Upper lobe of left lung (tissue), 4 donors: ENCODE measurements around the gene LRRC37A3.

Experiments
- POLR2A ChIP-seq, 4 donors: fragments of 450-650 bp; IDR thresholded peaks; one replicate each; pipeline ENCODE4 v1.5.1; 2016 to 2017; ENCODE audit warnings: antibody characterized with exemption in 4 of 4, mild to moderate bottlenecking in 2 of 4
- POLR2AphosphoS5 ChIP-seq, 2 donors: sonication (generic); formaldehyde crosslinking; IDR thresholded peaks; one replicate each; pipeline ENCODE4 v1.5.1; 2017; ENCODE audit warnings: antibody characterized with exemption in 2 of 2
- TF ChIP-seq, protein P1 (sequence below), 6 experiments: fragments of 450-650 bp in 4 of 6; fragments of 200-600 bp in 2 of 6; sonication (generic) in 2 of 6; IDR thresholded peaks; one replicate each; pipeline ENCODE4 v1.5.1; 2016 to 2019; ENCODE audit warnings: antibody characterized with exemption in 6 of 6

DNA sequence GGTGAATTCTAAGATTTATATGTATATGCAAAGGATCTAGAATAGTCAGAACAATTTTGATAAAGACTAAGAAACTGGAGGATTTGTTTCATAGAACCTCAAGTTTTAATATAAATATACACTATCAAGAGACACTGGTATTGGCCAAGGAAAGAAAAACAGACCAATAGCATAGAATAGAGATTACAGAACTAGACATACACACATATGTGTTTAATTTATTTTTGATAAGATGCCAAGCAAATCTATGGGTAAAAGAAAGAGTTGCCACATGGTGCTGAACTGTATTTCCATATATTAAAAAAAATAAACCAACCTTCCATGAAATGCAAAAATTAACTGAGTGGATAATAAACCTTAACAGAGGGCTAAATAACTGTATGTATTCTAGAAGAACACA is 27.9 kb upstream of the LRRC37A3 start:
- TF ChIP-seq, protein P1, sequence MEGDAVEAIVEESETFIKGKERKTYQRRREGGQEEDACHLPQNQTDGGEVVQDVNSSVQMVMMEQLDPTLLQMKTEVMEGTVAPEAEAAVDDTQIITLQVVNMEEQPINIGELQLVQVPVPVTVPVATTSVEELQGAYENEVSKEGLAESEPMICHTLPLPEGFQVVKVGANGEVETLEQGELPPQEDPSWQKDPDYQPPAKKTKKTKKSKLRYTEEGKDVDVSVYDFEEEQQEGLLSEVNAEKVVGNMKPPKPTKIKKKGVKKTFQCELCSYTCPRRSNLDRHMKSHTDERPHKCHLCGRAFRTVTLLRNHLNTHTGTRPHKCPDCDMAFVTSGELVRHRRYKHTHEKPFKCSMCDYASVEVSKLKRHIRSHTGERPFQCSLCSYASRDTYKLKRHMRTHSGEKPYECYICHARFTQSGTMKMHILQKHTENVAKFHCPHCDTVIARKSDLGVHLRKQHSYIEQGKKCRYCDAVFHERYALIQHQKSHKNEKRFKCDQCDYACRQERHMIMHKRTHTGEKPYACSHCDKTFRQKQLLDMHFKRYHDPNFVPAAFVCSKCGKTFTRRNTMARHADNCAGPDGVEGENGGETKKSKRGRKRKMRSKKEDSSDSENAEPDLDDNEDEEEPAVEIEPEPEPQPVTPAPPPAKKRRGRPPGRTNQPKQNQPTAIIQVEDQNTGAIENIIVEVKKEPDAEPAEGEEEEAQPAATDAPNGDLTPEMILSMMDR (IDR thresholded peaks at IDR 0.05), result no peak
- TF ChIP-seq POLR2AphosphoS5 (IDR thresholded peaks at IDR 0.05), result no peak
- TF ChIP-seq POLR2A (IDR thresholded peaks at IDR 0.05), result no peak
